GM12878 (cell line): ENCODE data around the gene SPSB3. TPM values are rescaled to one million over a fixed set of nuclear protein-coding genes. Genes with fewer than 3 reads are reported as not detected.

ENCODE experiments used
- BACH1 ChIP-seq: fragments of 450-650 bp; IDR thresholded peaks from 2 replicates; pipeline ENCODE4 v1.6.1; 2017; ENCODE audit warnings: mild to moderate bottlenecking, borderline replicate concordance
- DPF2 ChIP-seq: fragments of 450-650 bp; IDR thresholded peaks from 2 replicates; pipeline ENCODE4 v1.6.1; 2017; ENCODE audit warnings: mild to moderate bottlenecking
- ETV6 ChIP-seq, 2 experiments: fragments of 450-650 bp in 1 of 2; IDR thresholded peaks in 1 of 2; conservative IDR thresholded peaks in 1 of 2; 2 replicates each; pipeline ENCODE4 v1.6.1; 2014; ENCODE audit warnings: antibody characterized with exemption in 1 of 2, borderline replicate concordance in 1 of 2, low read depth in 1 of 2, mild to moderate bottlenecking in 1 of 2, moderate library complexity in 1 of 2
- GATAD2B ChIP-seq: fragments of 450-650 bp; conservative IDR thresholded peaks from 2 replicates; pipeline ENCODE4 v1.6.1; 2017; ENCODE audit warnings: low read depth, mild to moderate bottlenecking, moderate library complexity
- MTA2 ChIP-seq: fragments of 450-650 bp; IDR thresholded peaks from 2 replicates; pipeline ENCODE4 v1.6.1; 2016; ENCODE audit warnings: low read depth, mild to moderate bottlenecking, moderate library complexity
- MYC ChIP-seq: IDR thresholded peaks from 2 replicates; pipeline ENCODE4 v1.6.1; 2011; ENCODE audit warnings: mild to moderate bottlenecking, low read length, moderate library complexity, inconsistent platforms; ENCODE audit not compliant: insufficient read depth, insufficient replicate concordance, insufficient read length, severe bottlenecking
- NR2F1 ChIP-seq: fragments of 450-650 bp; conservative IDR thresholded peaks from 2 replicates; pipeline ENCODE4 v1.6.1; 2017; ENCODE audit warnings: mild to moderate bottlenecking
- NRF1 ChIP-seq: conservative IDR thresholded peaks from 2 replicates; pipeline ENCODE4 v1.6.1; 2011; ENCODE audit warnings: mild to moderate bottlenecking, low read depth, low read length, improper control_type of control experiment
- PAX8 ChIP-seq: fragments of 450-650 bp; IDR thresholded peaks from 2 replicates; pipeline ENCODE4 v1.6.1; 2017; ENCODE audit warnings: mild to moderate bottlenecking, moderate library complexity
- RUNX3 ChIP-seq: IDR thresholded peaks from 2 replicates; pipeline ENCODE4 v1.6.1; 2012; ENCODE audit warnings: low read length, inconsistent platforms
- SIN3A ChIP-seq: IDR thresholded peaks from 2 replicates; pipeline ENCODE4 v1.6.1; 2012; ENCODE audit warnings: low read depth, low read length, improper control_type of control experiment
- SMARCA5 ChIP-seq: fragments of 450-650 bp; IDR thresholded peaks from 2 replicates; pipeline ENCODE4 v1.6.1; 2017; ENCODE audit warnings: mild to moderate bottlenecking
- SREBF1 ChIP-seq: IDR thresholded peaks from 2 replicates; pipeline ENCODE4 v1.6.1; 2012; ENCODE audit warnings: mild to moderate bottlenecking, low read length
- TARDBP ChIP-seq: IDR thresholded peaks from 2 replicates; pipeline ENCODE4 v1.6.1; 2016; ENCODE audit warnings: borderline replicate concordance
- TCF12 ChIP-seq: IDR thresholded peaks from 2 replicates; pipeline ENCODE4 v1.6.1; 2011; ENCODE audit warnings: low read depth, mild to moderate bottlenecking, low read length
- ZNF274 ChIP-seq: IDR thresholded peaks from one replicate; pipeline ENCODE4 v1.8.0; 2011; ENCODE audit not compliant: insufficient read length, insufficient read depth
- polyA plus RNA-seq, 11 experiments: library from polyadenylated mRNA; depleted of rRNA in 4 of 11; unstranded in 6 of 11; stranded (reverse) in 5 of 11; fragments of >200 nt; fragmentation: Nextera tagmentation in 4 of 11; fragmentation: Illumina TruSeq in 1 of 11; extraction: Ambion mirVana in 4 of 11; extraction: Trizol in 1 of 11; gene quantifications; 1 replicate in 1 of 11; 2 replicates in 10 of 11; pipeline versions ENCODE4 v1.2.1 to v1.2.3, GENCODE V29; 2011 to 2016; ENCODE audit warnings: inconsistent platforms in 2 of 11, missing spikeins in 2 of 11, low read depth in 1 of 11
- total RNA-seq, 4 experiments: library from RNA; depleted of rRNA in 3 of 4; stranded (reverse); fragments of >200 nt in 3 of 4; fragmentation: Illumina TruSeq in 1 of 4; extraction: Trizol in 1 of 4; gene quantifications; 2 replicates each; pipeline versions ENCODE4 v1.2.1 to v1.2.3, GENCODE V29; 2013 to 2021
- TF ChIP-seq, protein P1 (sequence below): fragments of 450-650 bp; IDR thresholded peaks from 2 replicates; pipeline ENCODE4 v1.6.1; 2018; ENCODE audit warnings: borderline replicate concordance, mild to moderate bottlenecking; ENCODE audit not compliant: partially characterized antibody
- TF ChIP-seq, protein P2 (sequence below): fragments of 450-650 bp; conservative IDR thresholded peaks from 2 replicates; pipeline ENCODE4 v1.6.1; 2017; ENCODE audit warnings: mild to moderate bottlenecking, moderate library complexity
- TF ChIP-seq, protein P3 (sequence below): IDR thresholded peaks from 2 replicates; pipeline ENCODE4 v1.6.1; 2011; ENCODE audit warnings: low read depth, mild to moderate bottlenecking, low read length, moderate library complexity, borderline replicate concordance; ENCODE audit errors: extremely low read depth
- TF ChIP-seq, protein P4 (sequence below): IDR thresholded peaks from 2 replicates; pipeline ENCODE4 v1.6.1; 2011; ENCODE audit warnings: mild to moderate bottlenecking, low read depth, low read length, moderate library complexity; ENCODE audit not compliant: insufficient replicate concordance

Gene SPSB3
- total and polyA plus RNA-seq, 10 of the 15 experiments (the other 5 are each of a cell fraction or from before 2014, with no cell fraction given): 0.31 to 26.9 (median 14.0) TPM

DNA sequence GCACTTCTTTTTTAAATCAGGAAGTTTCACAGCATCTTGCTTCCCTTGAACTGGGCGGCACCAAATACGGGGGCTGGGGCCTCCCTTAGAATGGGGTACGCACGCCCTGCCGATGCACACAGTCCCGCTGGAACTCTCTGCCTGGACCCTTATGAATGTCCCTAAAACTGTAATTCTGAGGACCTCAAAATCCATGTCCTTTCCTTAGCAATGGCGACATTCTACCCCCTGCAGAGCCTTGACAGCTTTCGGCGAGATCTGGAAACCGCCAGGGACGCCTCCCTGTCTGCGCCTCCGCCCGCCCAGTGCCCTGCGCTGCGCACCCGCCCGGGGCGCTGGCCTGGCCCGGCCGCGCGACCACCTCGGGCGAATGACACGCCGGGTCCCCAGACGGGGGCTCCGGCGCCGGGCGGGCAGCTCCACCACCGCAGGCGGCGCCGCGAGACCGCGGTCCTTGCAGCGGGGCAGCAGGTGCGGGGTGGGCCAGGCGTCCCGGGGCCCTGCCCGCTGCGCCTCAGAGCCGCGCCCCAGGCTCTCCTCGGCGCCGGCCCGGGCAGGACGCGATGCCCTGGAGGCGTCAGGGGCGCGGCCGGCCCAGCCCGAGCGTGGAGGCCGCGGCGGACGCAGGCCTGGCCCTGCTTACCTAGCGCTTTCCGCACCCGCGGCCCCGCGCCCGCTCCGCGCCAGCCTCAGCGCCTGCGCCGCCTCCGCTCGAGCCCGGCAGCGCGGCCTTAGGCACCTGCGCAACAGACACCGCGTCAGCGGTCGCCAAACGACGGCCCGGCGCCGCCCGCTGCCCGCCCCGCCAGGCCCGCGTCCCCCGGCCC is 43.7 kb upstream of the SPSB3 start (continued):
- TF ChIP-seq NR2F1 (0 out of 2 replicates have a peak, but pooled peaks have one; percentile 33), MYC (no peak), NRF1 (peak; percentile 46), GATAD2B (peak; percentile 77), DPF2 (peak; percentile 42), TCF12 (no peak), SIN3A (no peak), SREBF1 (no peak), SMARCA5 (0 out of 2 replicates have a peak, but pooled peaks have one; percentile 64), ETV6 (conservative IDR thresholded peaks at IDR 0.05 in 1 of 2, IDR thresholded peaks at IDR 0.05 in 1 of 2; ENCODE audit: borderline replicate concordance in 1 of 2, low read depth in 1 of 2) (no peak), MTA2 (no peak), RUNX3 (no peak; the same call in 1 of the 2 replicates), TARDBP (no peak), BACH1 (peak; percentile 46; the same call in 1 of the 2 replicates), PAX8 (no peak), ZNF274 (no peak)
- TF ChIP-seq, protein P1, sequence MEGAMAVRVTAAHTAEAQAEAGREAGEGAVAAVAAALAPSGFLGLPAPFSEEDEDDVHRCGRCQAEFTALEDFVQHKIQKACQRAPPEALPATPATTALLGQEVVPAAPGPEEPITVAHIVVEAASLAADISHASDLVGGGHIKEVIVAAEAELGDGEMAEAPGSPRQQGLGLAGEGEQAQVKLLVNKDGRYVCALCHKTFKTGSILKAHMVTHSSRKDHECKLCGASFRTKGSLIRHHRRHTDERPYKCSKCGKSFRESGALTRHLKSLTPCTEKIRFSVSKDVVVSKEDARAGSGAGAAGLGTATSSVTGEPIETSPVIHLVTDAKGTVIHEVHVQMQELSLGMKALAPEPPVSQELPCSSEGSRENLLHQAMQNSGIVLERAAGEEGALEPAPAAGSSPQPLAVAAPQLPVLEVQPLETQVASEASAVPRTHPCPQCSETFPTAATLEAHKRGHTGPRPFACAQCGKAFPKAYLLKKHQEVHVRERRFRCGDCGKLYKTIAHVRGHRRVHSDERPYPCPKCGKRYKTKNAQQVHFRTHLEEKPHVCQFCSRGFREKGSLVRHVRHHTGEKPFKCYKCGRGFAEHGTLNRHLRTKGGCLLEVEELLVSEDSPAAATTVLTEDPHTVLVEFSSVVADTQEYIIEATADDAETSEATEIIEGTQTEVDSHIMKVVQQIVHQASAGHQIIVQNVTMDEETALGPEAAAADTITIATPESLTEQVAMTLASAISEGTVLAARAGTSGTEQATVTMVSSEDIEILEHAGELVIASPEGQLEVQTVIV: no peak
- TF ChIP-seq, protein P2, sequence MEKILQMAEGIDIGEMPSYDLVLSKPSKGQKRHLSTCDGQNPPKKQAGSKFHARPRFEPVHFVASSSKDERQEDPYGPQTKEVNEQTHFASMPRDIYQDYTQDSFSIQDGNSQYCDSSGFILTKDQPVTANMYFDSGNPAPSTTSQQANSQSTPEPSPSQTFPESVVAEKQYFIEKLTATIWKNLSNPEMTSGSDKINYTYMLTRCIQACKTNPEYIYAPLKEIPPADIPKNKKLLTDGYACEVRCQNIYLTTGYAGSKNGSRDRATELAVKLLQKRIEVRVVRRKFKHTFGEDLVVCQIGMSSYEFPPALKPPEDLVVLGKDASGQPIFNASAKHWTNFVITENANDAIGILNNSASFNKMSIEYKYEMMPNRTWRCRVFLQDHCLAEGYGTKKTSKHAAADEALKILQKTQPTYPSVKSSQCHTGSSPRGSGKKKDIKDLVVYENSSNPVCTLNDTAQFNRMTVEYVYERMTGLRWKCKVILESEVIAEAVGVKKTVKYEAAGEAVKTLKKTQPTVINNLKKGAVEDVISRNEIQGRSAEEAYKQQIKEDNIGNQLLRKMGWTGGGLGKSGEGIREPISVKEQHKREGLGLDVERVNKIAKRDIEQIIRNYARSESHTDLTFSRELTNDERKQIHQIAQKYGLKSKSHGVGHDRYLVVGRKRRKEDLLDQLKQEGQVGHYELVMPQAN: peak; percentile 45; the same call in 1 of the 2 replicates
- TF ChIP-seq, protein P3, sequence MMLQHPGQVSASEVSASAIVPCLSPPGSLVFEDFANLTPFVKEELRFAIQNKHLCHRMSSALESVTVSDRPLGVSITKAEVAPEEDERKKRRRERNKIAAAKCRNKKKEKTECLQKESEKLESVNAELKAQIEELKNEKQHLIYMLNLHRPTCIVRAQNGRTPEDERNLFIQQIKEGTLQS: no peak
- TF ChIP-seq, protein P4, sequence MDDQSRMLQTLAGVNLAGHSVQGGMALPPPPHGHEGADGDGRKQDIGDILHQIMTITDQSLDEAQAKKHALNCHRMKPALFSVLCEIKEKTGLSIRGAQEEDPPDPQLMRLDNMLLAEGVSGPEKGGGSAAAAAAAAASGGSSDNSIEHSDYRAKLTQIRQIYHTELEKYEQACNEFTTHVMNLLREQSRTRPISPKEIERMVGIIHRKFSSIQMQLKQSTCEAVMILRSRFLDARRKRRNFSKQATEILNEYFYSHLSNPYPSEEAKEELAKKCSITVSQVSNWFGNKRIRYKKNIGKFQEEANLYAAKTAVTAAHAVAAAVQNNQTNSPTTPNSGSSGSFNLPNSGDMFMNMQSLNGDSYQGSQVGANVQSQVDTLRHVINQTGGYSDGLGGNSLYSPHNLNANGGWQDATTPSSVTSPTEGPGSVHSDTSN: no peak
- TF ChIP-seq, all 136 proteins: peak for 11
